SU-DHL-6 (cell line): ENCODE data around the gene PKHD1.

Experiments used
- H2AFZ ChIP-seq: fragments of 200-600 bp; sonication (generic); 2 replicates; pipeline ENCODE4 v1.6.1; 2014; ENCODE audit warnings: low read depth, mild to moderate bottlenecking, moderate library complexity, mixed read lengths, antibody characterized with exemption, low read length; ENCODE audit not compliant: severe bottlenecking
- H3F3A ChIP-seq: fragments of 200-600 bp; shearing (Covaris generic); 2 replicates; pipeline ENCODE4 v1.6.0; 2016; ENCODE audit warnings: antibody characterized with exemption, mild to moderate bottlenecking; ENCODE audit not compliant: insufficient read depth
- H3K27ac ChIP-seq: fragments of 200-600 bp; sonication (generic); 2 replicates; pipeline ENCODE4 v1.5.1; 2016; ENCODE audit warnings: low read depth, mild to moderate bottlenecking, low read length, moderate library complexity, mixed read lengths
- H3K27me3 ChIP-seq: fragments of 200-600 bp; sonication (generic), shearing (Covaris generic); 2 replicates; pipeline ENCODE4 v1.6.0; 2014; ENCODE audit warnings: mild to moderate bottlenecking, low read length
- H3K36me3 ChIP-seq: fragments of 200-600 bp; sonication (generic); 2 replicates; pipeline ENCODE4 v1.6.1; 2014; ENCODE audit warnings: mild to moderate bottlenecking, low read length, mixed read lengths
- H3K4me2 ChIP-seq: fragments of 300-600, 200-600 bp; shearing (Covaris generic), sonication (generic); 2 replicates; pipeline ENCODE4 v1.6.0; 2014; ENCODE audit warnings: low read length, low read depth, mild to moderate bottlenecking; ENCODE audit not compliant: poor library complexity, severe bottlenecking
- H3K4me3 ChIP-seq: fragments of 200-600 bp; sonication (generic); 2 replicates; pipeline ENCODE4 v1.5.1; 2014; ENCODE audit warnings: antibody characterized with exemption, low read length, mild to moderate bottlenecking, mixed read lengths; ENCODE audit not compliant: insufficient read depth, poor library complexity, severe bottlenecking
- H3K79me2 ChIP-seq: fragments of 200-600 bp; sonication (generic); 2 replicates; pipeline ENCODE4 v1.6.1; 2014; ENCODE audit warnings: mild to moderate bottlenecking, low read length, moderate library complexity; ENCODE audit not compliant: insufficient read depth
- H3K9ac ChIP-seq: fragments of 200-600 bp; sonication (generic); 2 replicates; pipeline ENCODE4 v1.7.0; 2014; ENCODE audit warnings: mild to moderate bottlenecking, low read length
- H3K9me2 ChIP-seq: fragments of 200-600 bp; sonication (generic); replicated peaks from 2 replicates; pipeline ENCODE4 v1.6.1; 2014; ENCODE audit warnings: low read length; ENCODE audit not compliant: insufficient read depth
- H3K9me3 ChIP-seq: fragments of 200-600 bp; sonication (generic); 2 replicates; pipeline ENCODE4 v1.6.1; 2014; ENCODE audit warnings: low read length, mixed read lengths; ENCODE audit not compliant: insufficient read depth
- H4K20me1 ChIP-seq: fragments of 200-600 bp; sonication (generic); 2 replicates; pipeline ENCODE4 v1.6.1; 2014; ENCODE audit warnings: low read depth, mild to moderate bottlenecking, antibody characterized with exemption, low read length, moderate library complexity, mixed read lengths
- CTCF ChIP-seq: fragments of 200-600 bp; sonication (generic); IDR thresholded peaks from one replicate; pipeline ENCODE4 v1.5.1; 2017; ENCODE audit warnings: antibody characterized with exemption, mild to moderate bottlenecking, low read length, moderate library complexity; ENCODE audit not compliant: insufficient read depth, poor library complexity, severe bottlenecking
- EZH2phosphoT487 ChIP-seq: fragments of 200-600 bp; sonication (generic), shearing (Covaris generic); conservative IDR thresholded peaks from 2 replicates; pipeline ENCODE4 v1.6.1; 2018; ENCODE audit warnings: mild to moderate bottlenecking, antibody characterized with exemption, low read length, moderate library complexity, mixed read lengths

The PKHD1 gene

GRCh38 chr6:52074716-52075115 is 12.7 kb downstream of the PKHD1 start:
- Histone ChIP-seq H3K27ac (no peak overlapping the region), H3K4me2 (no peak overlapping the region)

GRCh38 chr6:52074155-52074554 is 13.3 kb downstream of the PKHD1 start:
- no peaks in the 10 kb centered on the region for H3K9me3 ChIP-seq
- no peaks in the 10 kb centered on the region for H4K20me1 ChIP-seq
- no peaks in the 10 kb centered on the region for H3F3A ChIP-seq
- H3K4me3 ChIP-seq, result no peak overlapping the region
- no peak overlapping the region for H3K9ac ChIP-seq
- no peaks in the 10 kb centered on the region for H3K79me2 ChIP-seq
- 0 out of 2 replicates have a peak, but pooled peaks cover 2% of the 10 kb centered on the region for H3K27me3 ChIP-seq
- no peaks in the 10 kb centered on the region for H3K9me2 ChIP-seq
- H3K4me2 ChIP-seq, result no peak overlapping the region
- TF ChIP-seq EZH2phosphoT487 (no peak), CTCF (no peak)
- H2AFZ ChIP-seq, result no peak overlapping the region
- H3K36me3 ChIP-seq, result no peaks in the 10 kb centered on the region
- no peak overlapping the region for H3K27ac ChIP-seq

More at GRCh38 chr6:52074716-52075115, 12.7 kb downstream of the PKHD1 start:
- H3K36me3 ChIP-seq, result no peaks in the 10 kb centered on the region
- no peaks in the 10 kb centered on the region for H3F3A ChIP-seq
- H3K9me2 ChIP-seq, result no peaks in the 10 kb centered on the region
- H3K4me3 ChIP-seq, result no peak overlapping the region
- 0 out of 2 replicates have a peak, but pooled peaks cover 2% of the 10 kb centered on the region for H3K27me3 ChIP-seq
- no peaks in the 10 kb centered on the region for H3K9me3 ChIP-seq
- H2AFZ ChIP-seq, result no peak overlapping the region
- TF ChIP-seq CTCF (no peak), EZH2phosphoT487 (no peak)
- H4K20me1 ChIP-seq, result no peaks in the 10 kb centered on the region
- no peak overlapping the region for H3K9ac ChIP-seq
- no peaks in the 10 kb centered on the region for H3K79me2 ChIP-seq

- Histone ChIP-seq H4K20me1 (no peaks in the 10 kb centered on the region), H3K79me2 (no peaks in the 10 kb centered on the region), H3K27me3 (no peaks in the 10 kb centered on the region), H3K36me3 (no peaks in the 10 kb centered on the region), H3K9me2 (no peaks in the 10 kb centered on the region), H2AFZ (no peak overlapping the region), H3K4me2 (no peak overlapping the region), H3K27ac (no peak overlapping the region), H3K4me3 (no peak overlapping the region), H3K9me3 (no peaks in the 10 kb centered on the region), H3K9ac (no peak overlapping the region), H3F3A (no peaks in the 10 kb centered on the region)
- TF ChIP-seq EZH2phosphoT487 (no peak), CTCF (no peak)
These were observed 21.8 kb downstream of the PKHD1 start for GRCh38 chr6:52065621-52066020.
